ENCODE results near the gene IVD. TPM values are rescaled to one million over a fixed set of nuclear protein-coding genes. Genes with fewer than 3 reads are reported as not detected.

IVD gene
- total RNA-seq, 1 donor from 2014 or later = 56.2 TPM

- DNase-seq (ENCODE audit: low spot score) = no peak
- no peak overlapping the region for H3K4me3 Mint-ChIP-seq (ENCODE audit: unreplicated experiment)
- TF ChIP-seq CTCF (IDR thresholded peaks at IDR 0.05; ENCODE audit: unreplicated experiment) = no peak
- no peaks in the 10 kb centered on the region for H3K9me3 Mint-ChIP-seq (ENCODE audit: unreplicated experiment)
- peaks cover 3% of the 10 kb centered on the region for H3K36me3 Mint-ChIP-seq (ENCODE audit: low read depth, unreplicated experiment)
- peaks cover 8% of the 10 kb centered on the region for H3K27me3 Mint-ChIP-seq (ENCODE audit: unreplicated experiment)
- peaks cover 27% of the 10 kb centered on the region for H3K4me1 Mint-ChIP-seq (ENCODE audit: unreplicated experiment)
- H3K27ac Mint-ChIP-seq (ENCODE audit: unreplicated experiment) = peak overlapping the region; percentile 83
Observed at GRCh38 chr15:40372981-40373380, 32.6 kb upstream of the IVD start.

GRCh38 chr15:40377606-40378005, 28.0 kb upstream of the IVD start:
- Mint-ChIP-seq H3K4me3 (ENCODE audit: unreplicated experiment) (no peak overlapping the region), H3K27me3 (ENCODE audit: unreplicated experiment) (peaks cover 2% of the 10 kb centered on the region), H3K36me3 (ENCODE audit: low read depth, unreplicated experiment) (no peaks in the 10 kb centered on the region), H3K4me1 (ENCODE audit: unreplicated experiment) (peaks cover 7% of the 10 kb centered on the region), H3K9me3 (ENCODE audit: unreplicated experiment) (no peaks in the 10 kb centered on the region), H3K27ac (ENCODE audit: unreplicated experiment) (no peak overlapping the region)
- TF ChIP-seq CTCF (IDR thresholded peaks at IDR 0.05; ENCODE audit: unreplicated experiment) = no peak
- no peak for DNase-seq (ENCODE audit: low spot score)

GRCh38 chr15:40379374-40379773, 26.2 kb upstream of the IVD start:
- Mint-ChIP-seq H3K4me3 (ENCODE audit: unreplicated experiment) (no peak overlapping the region), H3K4me1 (ENCODE audit: unreplicated experiment) (peaks cover 9% of the 10 kb centered on the region), H3K27me3 (ENCODE audit: unreplicated experiment) (peaks cover 4% of the 10 kb centered on the region), H3K27ac (ENCODE audit: unreplicated experiment) (no peak overlapping the region), H3K36me3 (ENCODE audit: low read depth, unreplicated experiment) (peaks cover under 1% of the 10 kb centered on the region), H3K9me3 (ENCODE audit: unreplicated experiment) (no peaks in the 10 kb centered on the region)
- no peak for DNase-seq (ENCODE audit: low spot score)
- TF ChIP-seq CTCF (IDR thresholded peaks at IDR 0.05; ENCODE audit: unreplicated experiment) = no peak

- no peak overlapping the region for H3K27ac Mint-ChIP-seq (ENCODE audit: unreplicated experiment)
- H3K36me3 Mint-ChIP-seq (ENCODE audit: low read depth, unreplicated experiment) = peaks cover 3% of the 10 kb centered on the region
- no peak for DNase-seq (ENCODE audit: low spot score)
- H3K9me3 Mint-ChIP-seq (ENCODE audit: unreplicated experiment) = no peaks in the 10 kb centered on the region
- no peak overlapping the region for H3K4me3 Mint-ChIP-seq (ENCODE audit: unreplicated experiment)
- no peak for TF ChIP-seq CTCF (IDR thresholded peaks at IDR 0.05; ENCODE audit: unreplicated experiment)
- peaks cover 13% of the 10 kb centered on the region for H3K4me1 Mint-ChIP-seq (ENCODE audit: unreplicated experiment)
- H3K27me3 Mint-ChIP-seq (ENCODE audit: unreplicated experiment) = peaks cover 4% of the 10 kb centered on the region
Observed at GRCh38 chr15:40379853-40380252, 25.7 kb upstream of the IVD start.

GRCh38 chr15:40380636-40381035, 25.0 kb upstream of the IVD start:
- Mint-ChIP-seq H3K36me3 (ENCODE audit: low read depth, unreplicated experiment) (peaks cover 3% of the 10 kb centered on the region), H3K9me3 (ENCODE audit: unreplicated experiment) (no peaks in the 10 kb centered on the region), H3K27me3 (ENCODE audit: unreplicated experiment) (peaks cover 4% of the 10 kb centered on the region), H3K27ac (ENCODE audit: unreplicated experiment) (no peak overlapping the region), H3K4me1 (ENCODE audit: unreplicated experiment) (peaks cover 13% of the 10 kb centered on the region), H3K4me3 (ENCODE audit: unreplicated experiment) (no peak overlapping the region)
- DNase-seq (ENCODE audit: low spot score) = no peak
- no peak for TF ChIP-seq CTCF (IDR thresholded peaks at IDR 0.05; ENCODE audit: unreplicated experiment)
